Stimulated activated CD8-positive, alpha-beta memory T cell treated with anti-CD3 and anti-CD28 coated beads, Interleukin-7, amount 100 ng/mL, for 1 hour (primary cell): ENCODE results near the gene TSBP1.
"Not testable (repeated sequence)": the region's sequence is repeated elsewhere in the genome, so short reads cannot be mapped to it uniquely, and the experiment has no call there.

Source experiments
- DNase-seq, 2 donors: peaks; one replicate each; pipeline ENCODE4 v3.0.0-alpha.2; 2020; ENCODE audit warnings: low read depth in 2 of 2

Gene TSBP1

GRCh38 chr6:32290886-32291450, 80.7 kb downstream of the TSBP1 start:
- no peak for DNase-seq

GRCh38 chr6:32288426-32288825, 83.3 kb downstream of the TSBP1 start:
- no peak for DNase-seq

GRCh38 chr6:32273801-32274577, 97.7 kb downstream of the TSBP1 start:
- not testable (repeated sequence) for DNase-seq

- DNase-seq, result no peak
Observed at GRCh38 chr6:32271429-32271828, 100.3 kb downstream of the TSBP1 start.

GRCh38 chr6:32268459-32268858, 103.2 kb downstream of the TSBP1 start:
- DNase-seq, result not testable (repeated sequence)

- DNase-seq, result no peak
Observed at GRCh38 chr6:32267035-32267434, 104.7 kb downstream of the TSBP1 start.

GRCh38 chr6:32257262-32257661, 114.4 kb downstream of the TSBP1 start:
- DNase-seq, result not testable (repeated sequence)

GRCh38 chr6:32255199-32256153, 116.2 kb downstream of the TSBP1 start:
- DNase-seq, result peak; percentile 17 to 20

GRCh38 chr6:32254761-32255198, 116.9 kb downstream of the TSBP1 start:
- no peak for DNase-seq

- no peak for DNase-seq
Observed at GRCh38 chr6:32252331-32253009, 119.2 kb downstream of the TSBP1 start.

GRCh38 chr6:32249262-32249661, 122.4 kb downstream of the TSBP1 start:
- no peak for DNase-seq

GRCh38 chr6:32247401-32247800, 124.3 kb downstream of the TSBP1 start:
- DNase-seq, result no peak

- DNase-seq, result peak; percentile 51 to 58
Observed at GRCh38 chr6:32244946-32245398, 126.7 kb downstream of the TSBP1 start.

GRCh38 chr6:32244270-32244669, 127.4 kb downstream of the TSBP1 start:
- DNase-seq, result no peak
